Lung (tissue), 12 donors: ENCODE results near the gene PARVB. TPM values are rescaled to one million over a fixed set of nuclear protein-coding genes. Genes with fewer than 3 reads are reported as not detected.
A peak's percentile ranks its signal among the peaks of the same experiment; 100 is the strongest.

Source experiments
- ATAC-seq: fragments of 200-7000 bp; cut with Tn5 transposase; one replicate; pipeline ENCODE4 v1.9.1; 2020; ENCODE audit warnings: moderate number of reproducible peaks; ENCODE audit not compliant: insufficient read depth, low FRiP score
- DNase-seq, 3 donors: peaks; one replicate each; pipeline ENCODE4 v3.0.0-alpha.2; 2013 to 2017
- H3K27ac ChIP-seq, 2 donors: one replicate each; pipeline ENCODE4 v1.5.1; 2013; ENCODE audit warnings: mild to moderate bottlenecking in 2 of 2, moderate library complexity in 2 of 2, control low read depth in 1 of 2, inconsistent platforms in 1 of 2, low read depth in 1 of 2, low read length in 1 of 2
- H3K27me3 ChIP-seq, 3 donors: one replicate each; pipeline ENCODE4 v1.5.1; 2013; ENCODE audit warnings: low read length in 2 of 3; ENCODE audit not compliant: control insufficient read depth in 3 of 3, insufficient read depth in 3 of 3
- H3K36me3 ChIP-seq, 4 donors: one replicate each; pipeline ENCODE4 v1.5.1; 2013; ENCODE audit warnings: low read length in 4 of 4, mild to moderate bottlenecking in 1 of 4, moderate library complexity in 1 of 4; ENCODE audit not compliant: control insufficient read depth in 4 of 4, insufficient read depth in 4 of 4
- H3K4me1 ChIP-seq, 5 donors: one replicate each; pipeline ENCODE4 v1.5.1; 2013; ENCODE audit warnings: low read length in 5 of 5, mild to moderate bottlenecking in 2 of 5, moderate library complexity in 1 of 5; ENCODE audit not compliant: control insufficient read depth in 5 of 5, insufficient read depth in 5 of 5
- H3K4me3 ChIP-seq: one replicate; pipeline ENCODE4 v1.5.1; 2013; ENCODE audit warnings: mild to moderate bottlenecking, control low read depth, moderate library complexity
- H3K9ac ChIP-seq, 2 donors: one replicate each; pipeline ENCODE4 v1.5.1; 2013; ENCODE audit warnings: low read length in 2 of 2, control low read depth in 1 of 2; ENCODE audit not compliant: insufficient read depth in 1 of 2
- H3K9me3 ChIP-seq, 4 donors: one replicate each; pipeline ENCODE4 v1.5.1; 2013; ENCODE audit warnings: low read length in 3 of 4, mild to moderate bottlenecking in 1 of 4, moderate library complexity in 1 of 4; ENCODE audit not compliant: control insufficient read depth in 4 of 4, insufficient read depth in 3 of 4
- WGBS, 2 donors: extraction: QIAGEN DNeasy Blood & Tissue Kit; methylation state at CpG; one replicate each; pipeline ENCODE4 v1.1.7; 2013; 5-methylcytosine and 5-hydroxymethylcytosine counted together
- polyA plus RNA-seq, 2 donors: library from polyadenylated mRNA; stranded (reverse); fragments of 200-250 nt; gene quantifications; one replicate each; pipeline ENCODE4 v1.2.1, GENCODE V29; 2013
- total RNA-seq, 2 donors: library from RNA; depleted of rRNA in 1 of 2; stranded (reverse); fragments of >200 nt in 1 of 2; gene quantifications; one replicate each; pipeline ENCODE4 v1.2.1, GENCODE V29; 2014 to 2021
- TF ChIP-seq, protein P1 (sequence below): IDR thresholded peaks from 2 replicates; pipeline ENCODE4 v1.5.1; 2012; ENCODE audit warnings: mild to moderate bottlenecking; ENCODE audit errors: control extremely low read depth, extremely low read depth
- donor health status: control.
- donor health status: control.
- donor health status: Bipolar disorder and iron deficiency.
- donor health status: healthy.
- donor health status: DM: yes; HTN: yes; CAD: no.

The PARVB gene
- total and polyA plus RNA-seq, 4 donors, result 16.9 to 64.2 (median 49.7) TPM

GRCh38 chr22:44102856-44103255 is 78.8 kb downstream of the PARVB start:
- Histone ChIP-seq H3K27me3 (no peaks in the 10 kb centered on the region), H3K9me3 (no peaks in the 10 kb centered on the region), H3K4me3 (no peak overlapping the region), H3K9ac (no peak overlapping the region), H3K4me1 (peaks cover 0 to 2% (median 0%) of the 10 kb centered on the region in 5 donors), H3K36me3 (peaks cover 0 to 12% (median 7%) of the 10 kb centered on the region in 4 donors), H3K27ac (no peak overlapping the region)
- TF ChIP-seq, protein P1, sequence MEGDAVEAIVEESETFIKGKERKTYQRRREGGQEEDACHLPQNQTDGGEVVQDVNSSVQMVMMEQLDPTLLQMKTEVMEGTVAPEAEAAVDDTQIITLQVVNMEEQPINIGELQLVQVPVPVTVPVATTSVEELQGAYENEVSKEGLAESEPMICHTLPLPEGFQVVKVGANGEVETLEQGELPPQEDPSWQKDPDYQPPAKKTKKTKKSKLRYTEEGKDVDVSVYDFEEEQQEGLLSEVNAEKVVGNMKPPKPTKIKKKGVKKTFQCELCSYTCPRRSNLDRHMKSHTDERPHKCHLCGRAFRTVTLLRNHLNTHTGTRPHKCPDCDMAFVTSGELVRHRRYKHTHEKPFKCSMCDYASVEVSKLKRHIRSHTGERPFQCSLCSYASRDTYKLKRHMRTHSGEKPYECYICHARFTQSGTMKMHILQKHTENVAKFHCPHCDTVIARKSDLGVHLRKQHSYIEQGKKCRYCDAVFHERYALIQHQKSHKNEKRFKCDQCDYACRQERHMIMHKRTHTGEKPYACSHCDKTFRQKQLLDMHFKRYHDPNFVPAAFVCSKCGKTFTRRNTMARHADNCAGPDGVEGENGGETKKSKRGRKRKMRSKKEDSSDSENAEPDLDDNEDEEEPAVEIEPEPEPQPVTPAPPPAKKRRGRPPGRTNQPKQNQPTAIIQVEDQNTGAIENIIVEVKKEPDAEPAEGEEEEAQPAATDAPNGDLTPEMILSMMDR, result no peak
- no peak for DNase-seq
- ATAC-seq, result no peak
- 97 to 100% methylated on average over 3 of the region's 3 CpGs for WGBS, 2 donors

DNA sequence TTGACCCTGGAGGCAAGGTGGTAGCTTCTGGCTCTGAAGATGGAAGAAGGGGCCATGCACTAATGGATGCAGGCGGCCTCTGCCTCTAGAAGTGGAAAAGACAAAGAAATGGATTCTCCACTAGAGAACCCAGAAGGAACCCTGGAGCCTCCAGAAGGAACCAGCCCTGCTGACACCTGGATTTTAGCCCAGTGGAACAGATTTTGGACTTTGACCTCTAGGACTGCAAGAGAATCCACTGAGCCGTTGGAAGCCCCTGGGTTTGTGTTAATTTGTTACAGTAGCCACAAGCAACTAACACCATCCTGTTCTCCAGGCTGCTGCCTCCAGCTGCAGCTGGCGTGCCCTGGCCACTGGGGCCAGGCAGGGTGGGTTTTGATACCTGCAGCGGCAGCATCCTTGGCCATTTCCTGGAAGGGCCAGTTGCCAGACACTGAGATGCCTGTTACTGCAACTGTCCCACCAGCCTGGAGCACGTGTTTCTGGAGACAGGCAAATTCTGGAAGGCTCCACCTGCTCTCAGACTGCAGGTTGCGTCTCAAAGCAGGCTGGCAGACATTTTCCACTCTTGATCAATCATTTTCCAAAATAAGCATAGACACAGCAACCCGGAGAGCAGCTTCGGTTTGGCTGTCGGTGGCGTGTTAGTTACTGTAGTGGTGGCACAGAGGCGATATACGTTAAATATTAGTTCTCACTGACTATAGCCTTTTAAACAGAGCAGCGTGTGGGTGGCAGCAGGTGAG is 79.8 kb downstream of the PARVB start:
- TF ChIP-seq, protein P1, result no peak
- Histone ChIP-seq H3K4me3 (no peak overlapping the region), H3K9me3 (no peaks in the 10 kb centered on the region), H3K9ac (no peak overlapping the region), H3K36me3 (peaks cover 0 to 12% (median 7%) of the 10 kb centered on the region in 4 donors), H3K27me3 (no peaks in the 10 kb centered on the region), H3K4me1 (peaks cover 0 to 6% (median 3%) of the 10 kb centered on the region in 5 donors), H3K27ac (no peak overlapping the region)
- no peak for ATAC-seq
- DNase-seq, result no peak
- WGBS, 2 donors, result 90 to 94% methylated on average over 13 of the region's 13 CpGs

DNA sequence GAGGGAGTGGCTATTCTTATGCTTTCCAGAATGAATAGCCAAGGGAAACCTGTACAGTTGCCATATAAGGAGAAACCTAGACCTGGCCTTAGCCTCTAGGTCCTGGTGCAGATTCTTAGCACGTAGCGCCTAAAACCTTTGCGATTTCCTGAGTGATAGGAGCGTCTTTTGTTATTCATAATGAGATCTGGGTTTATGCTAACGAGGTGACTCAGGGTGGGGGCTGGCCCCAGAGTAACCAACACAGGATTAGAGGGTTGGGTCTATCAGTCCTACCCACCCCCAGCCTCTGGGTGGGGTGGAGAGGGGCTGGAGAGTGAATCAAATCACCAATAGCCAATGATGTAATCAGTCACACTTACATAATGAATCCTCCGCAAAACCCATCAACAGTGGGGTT is 83.2 kb downstream of the PARVB start:
- H3K9ac ChIP-seq, result no peak overlapping the region
- 78 to 92% methylated on average over 6 of the region's 6 CpGs for WGBS, 2 donors
- H3K27me3 ChIP-seq, result no peaks in the 10 kb centered on the region
- DNase-seq (no peak), ATAC-seq (no peak)
- TF ChIP-seq, protein P1, result no peak
- H3K27ac ChIP-seq, result no peak overlapping the region
- H3K4me1 ChIP-seq, result peaks cover 0 to 18% (median 8%) of the 10 kb centered on the region in 5 donors
- H3K4me3 ChIP-seq, result no peak overlapping the region
- no peaks in the 10 kb centered on the region for H3K9me3 ChIP-seq
- H3K36me3 ChIP-seq, result peaks cover 0 to 9% (median 3%) of the 10 kb centered on the region in 4 donors

DNA sequence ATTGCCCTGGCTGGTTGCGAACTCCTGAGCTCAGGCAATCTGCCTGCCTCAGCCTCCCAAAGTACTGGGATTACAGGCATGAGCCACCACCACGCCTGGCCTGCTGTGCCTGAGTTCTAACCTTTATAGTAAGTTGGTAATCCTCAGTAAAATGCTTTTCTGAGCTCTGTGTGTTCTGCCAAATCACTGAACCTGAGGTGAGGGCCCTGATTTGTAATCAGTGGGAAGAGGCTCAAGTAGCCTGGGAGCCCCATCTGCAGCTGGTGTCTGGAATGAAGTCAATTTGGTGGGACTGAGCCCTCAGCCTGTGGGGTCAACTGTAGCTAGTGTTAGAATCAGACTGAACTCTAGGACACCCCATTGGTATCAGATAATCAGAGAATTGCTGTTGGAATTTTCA is 84.0 kb downstream of the PARVB start:
- WGBS, 2 donors, result 95 to 100% methylated on average over 2 of the region's 2 CpGs
- Histone ChIP-seq H3K27me3 (no peaks in the 10 kb centered on the region), H3K4me3 (no peak overlapping the region), H3K4me1 (peaks cover 0 to 18% (median 8%) of the 10 kb centered on the region in 5 donors), H3K36me3 (peaks cover 0 to 9% (median 3%) of the 10 kb centered on the region in 4 donors), H3K27ac (no peak overlapping the region), H3K9ac (no peak overlapping the region), H3K9me3 (no peaks in the 10 kb centered on the region)
- no peak for ATAC-seq
- TF ChIP-seq, protein P1, result no peak
- peak; percentile 16 to 46 (median 31) for DNase-seq
